Smooth muscle cell (in vitro differentiated cells): Measurements from ENCODE around the gene TLK2. TPM values are rescaled to one million over a fixed set of nuclear protein-coding genes. Genes with fewer than 3 reads are reported as not detected.
"Not testable (repeated sequence)": the region's sequence is repeated elsewhere in the genome, so short reads cannot be mapped to it uniquely, and the experiment has no call there.

ENCODE experiments used
- DNase-seq: peaks from one replicate; lab custom pipeline; 2025; ENCODE audit not compliant: unreplicated experiment; lab: John Stamatoyannopoulos, UW
- H2AFZ ChIP-seq: fragments of 200-600 bp; sonication (generic); 2 replicates; pipeline ENCODE4 v1.6.0; 2016; ENCODE audit warnings: antibody characterized with exemption, low read depth, mild to moderate bottlenecking
- H3F3A ChIP-seq: fragments of 200-600 bp; sonication (generic); 2 replicates; pipeline ENCODE4 v1.6.0; 2017; ENCODE audit warnings: antibody characterized with exemption, low read depth
- H3K27ac ChIP-seq: fragments of 200-600 bp; sonication (generic); 2 replicates; pipeline ENCODE4 v1.5.1; 2016; ENCODE audit warnings: low read depth, mild to moderate bottlenecking
- H3K27me3 ChIP-seq: fragments of 200-600 bp; sonication (generic); 2 replicates; pipeline ENCODE4 v1.6.1; 2016; ENCODE audit warnings: low read depth, mild to moderate bottlenecking
- H3K36me3 ChIP-seq: fragments of 200-600 bp; sonication (generic); 2 replicates; pipeline ENCODE4 v1.5.1; 2016; ENCODE audit warnings: low read depth
- H3K4me1 ChIP-seq: fragments of 200-600 bp; sonication (generic); 2 replicates; pipeline ENCODE4 v1.5.1; 2016; ENCODE audit warnings: low read depth
- H3K4me2 ChIP-seq: fragments of 200-600 bp; sonication (generic); 2 replicates; pipeline ENCODE4 v1.6.0; 2016; ENCODE audit warnings: mild to moderate bottlenecking
- H3K4me3 ChIP-seq: fragments of 200-600 bp; sonication (generic); 2 replicates; pipeline ENCODE4 v1.5.1; 2016; ENCODE audit warnings: mild to moderate bottlenecking
- H3K79me2 ChIP-seq: fragments of 200-600 bp; sonication (generic); 2 replicates; pipeline ENCODE4 v1.6.0; 2016; ENCODE audit warnings: low read depth, mild to moderate bottlenecking
- H3K9ac ChIP-seq: fragments of 200-600 bp; sonication (generic); 2 replicates; pipeline ENCODE4 v1.6.0; 2016; ENCODE audit warnings: low read depth
- H3K9me3 ChIP-seq: fragments of 200-600 bp; sonication (generic); replicated peaks from 2 replicates; pipeline ENCODE4 v1.5.1; 2016; ENCODE audit warnings: low read depth
- H4K20me1 ChIP-seq: fragments of 200-600 bp; sonication (generic); 2 replicates; pipeline ENCODE4 v1.6.0; 2016; ENCODE audit warnings: low read depth
- WGBS: methylation state at CpG from one replicate; pipeline ENCODE4 v1.1.7; 2016; ENCODE audit warnings: low lambda C conversion rate; 5-methylcytosine and 5-hydroxymethylcytosine counted together
- polyA plus RNA-seq: library from polyadenylated mRNA; unstranded; fragments of >200 nt; fragmentation: Nextera tagmentation; extraction: Ambion mirVana; gene quantifications from 2 replicates; pipeline ENCODE4 v1.2.1, GENCODE V29; 2016
- total RNA-seq: library from RNA; depleted of rRNA; stranded (reverse); fragments of >200 nt; gene quantifications from 2 replicates; pipeline ENCODE4 v1.2.3, GENCODE V29; 2014
- TF ChIP-seq, protein P1 (sequence below): fragments of 200-600 bp; sonication (generic); IDR thresholded peaks from 2 replicates; pipeline ENCODE4 v1.5.1; 2017; ENCODE audit warnings: borderline replicate concordance, mild to moderate bottlenecking, antibody characterized with exemption; ENCODE audit not compliant: insufficient read depth, poor library complexity, severe bottlenecking

The TLK2 gene
- 29.2 and 31.4 TPM in 2 replicates for total RNA-seq
- 15.9 and 18.2 TPM in 2 replicates for polyA plus RNA-seq

DNA sequence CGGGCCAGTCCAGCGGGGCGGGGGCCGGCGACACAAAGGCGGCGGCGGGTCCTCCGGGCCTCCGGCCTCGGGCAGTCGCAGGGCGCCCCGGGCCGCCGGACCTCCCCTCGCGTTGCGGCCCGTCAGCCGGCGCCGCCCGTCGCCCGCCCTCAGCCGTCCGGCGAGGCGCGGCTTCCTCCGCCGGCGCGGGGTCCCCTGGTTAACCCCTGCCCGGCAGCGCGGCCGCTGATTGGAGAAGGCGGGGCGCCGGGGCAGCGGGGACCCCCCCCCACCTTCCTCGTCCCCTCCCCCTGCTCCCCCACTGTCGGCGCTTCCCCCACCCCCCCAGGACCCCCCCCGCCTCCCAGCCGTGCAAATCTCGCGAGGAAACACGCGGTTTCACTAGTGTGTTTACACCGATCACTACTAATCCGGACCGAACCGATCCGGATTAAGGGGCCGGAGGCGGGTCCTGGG is at the start of gene TLK2:
Gene TLK2 (plus strand): TSS at position 402 of the 456 bp plus-strand sequence. CDS start 2,301 bp downstream, outside the sequence.
- Histone ChIP-seq H3K4me3 (peak within 1 kb of the TSS; percentile 88), H3F3A (peaks cover 8% of the 10 kb centered on the region), H3K4me2 (peak within 1 kb of the TSS; percentile 100), H2AFZ (peak within 1 kb of the TSS; percentile 72), H4K20me1 (peaks cover 13% of the 10 kb centered on the region), H3K9me3 (no peaks in the 10 kb centered on the region), H3K4me1 (peaks cover 8% of the 10 kb centered on the region), H3K27me3 (no peaks in the 10 kb centered on the region), H3K9ac (peak within 1 kb of the TSS; percentile 93), H3K27ac (peak within 1 kb of the TSS; percentile 67), H3K79me2 (peaks cover 41% of the 10 kb centered on the region), H3K36me3 (no peaks in the 10 kb centered on the region)
- TF ChIP-seq, protein P1, sequence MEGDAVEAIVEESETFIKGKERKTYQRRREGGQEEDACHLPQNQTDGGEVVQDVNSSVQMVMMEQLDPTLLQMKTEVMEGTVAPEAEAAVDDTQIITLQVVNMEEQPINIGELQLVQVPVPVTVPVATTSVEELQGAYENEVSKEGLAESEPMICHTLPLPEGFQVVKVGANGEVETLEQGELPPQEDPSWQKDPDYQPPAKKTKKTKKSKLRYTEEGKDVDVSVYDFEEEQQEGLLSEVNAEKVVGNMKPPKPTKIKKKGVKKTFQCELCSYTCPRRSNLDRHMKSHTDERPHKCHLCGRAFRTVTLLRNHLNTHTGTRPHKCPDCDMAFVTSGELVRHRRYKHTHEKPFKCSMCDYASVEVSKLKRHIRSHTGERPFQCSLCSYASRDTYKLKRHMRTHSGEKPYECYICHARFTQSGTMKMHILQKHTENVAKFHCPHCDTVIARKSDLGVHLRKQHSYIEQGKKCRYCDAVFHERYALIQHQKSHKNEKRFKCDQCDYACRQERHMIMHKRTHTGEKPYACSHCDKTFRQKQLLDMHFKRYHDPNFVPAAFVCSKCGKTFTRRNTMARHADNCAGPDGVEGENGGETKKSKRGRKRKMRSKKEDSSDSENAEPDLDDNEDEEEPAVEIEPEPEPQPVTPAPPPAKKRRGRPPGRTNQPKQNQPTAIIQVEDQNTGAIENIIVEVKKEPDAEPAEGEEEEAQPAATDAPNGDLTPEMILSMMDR = no peak
- peak; percentile 29 for DNase-seq
- WGBS = 0% methylated on average over 11 of the region's 59 CpGs

DNA sequence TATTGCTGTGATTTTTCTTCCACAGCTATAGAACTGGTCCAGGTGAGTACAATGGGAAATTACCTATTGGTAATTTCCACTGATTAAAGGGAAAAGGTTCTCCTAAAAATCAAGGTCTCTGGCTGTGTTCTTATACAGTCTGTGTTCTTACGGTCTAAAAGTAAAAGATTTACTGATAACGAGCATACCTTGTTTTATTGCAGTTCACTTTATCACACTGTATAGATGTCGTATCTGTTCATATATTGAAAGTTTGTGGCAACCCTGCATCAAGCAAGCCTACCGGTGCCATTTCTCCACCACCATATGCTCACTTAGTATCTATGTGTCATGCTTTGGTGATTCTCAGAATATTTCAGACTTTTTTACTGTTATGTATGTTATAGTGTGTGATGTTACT is 43.4 kb upstream of the TLK2 start:
- WGBS = 95% methylated on average over 4 of the region's 4 CpGs

DNA sequence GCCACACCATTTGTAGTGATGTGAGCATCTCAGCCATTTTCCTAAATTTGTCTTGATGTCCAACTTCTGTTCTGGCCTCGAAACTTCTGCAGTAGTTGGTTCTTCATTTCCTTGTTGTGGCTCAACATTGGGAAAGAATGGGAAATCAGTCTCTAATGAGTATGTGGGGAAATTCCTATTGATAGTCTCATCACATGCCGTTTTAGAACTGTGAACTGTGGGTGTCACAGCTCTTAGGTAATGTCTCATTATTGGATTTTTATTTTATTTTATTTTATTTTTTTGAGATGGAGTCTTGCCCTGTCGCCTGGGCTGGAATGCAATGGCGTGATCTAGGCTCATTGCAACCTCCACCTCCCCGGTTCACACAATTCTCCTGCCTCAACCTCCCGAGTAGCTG is 37.4 kb upstream of the TLK2 start:
- H3K9me3 ChIP-seq, H3K36me3 ChIP-seq, H3F3A ChIP-seq, H4K20me1 ChIP-seq, H2AFZ ChIP-seq, H3K9ac ChIP-seq, H3K4me2 ChIP-seq, H3K4me1 ChIP-seq, H3K4me3 ChIP-seq, H3K79me2 ChIP-seq, DNase-seq, H3K27ac ChIP-seq, H3K27me3 ChIP-seq: not testable (repeated sequence)
- WGBS = 96% methylated on average over 6 of the region's 6 CpGs

More for the DNA sequence above, 43.4 kb upstream of the TLK2 start:
- not testable (repeated sequence) for H3K4me2 ChIP-seq, H3K9ac ChIP-seq, H4K20me1 ChIP-seq, H3F3A ChIP-seq, H3K36me3 ChIP-seq, H3K4me1 ChIP-seq, H3K79me2 ChIP-seq, H3K27me3 ChIP-seq, H3K27ac ChIP-seq, H2AFZ ChIP-seq, H3K9me3 ChIP-seq, H3K4me3 ChIP-seq, DNase-seq

DNA sequence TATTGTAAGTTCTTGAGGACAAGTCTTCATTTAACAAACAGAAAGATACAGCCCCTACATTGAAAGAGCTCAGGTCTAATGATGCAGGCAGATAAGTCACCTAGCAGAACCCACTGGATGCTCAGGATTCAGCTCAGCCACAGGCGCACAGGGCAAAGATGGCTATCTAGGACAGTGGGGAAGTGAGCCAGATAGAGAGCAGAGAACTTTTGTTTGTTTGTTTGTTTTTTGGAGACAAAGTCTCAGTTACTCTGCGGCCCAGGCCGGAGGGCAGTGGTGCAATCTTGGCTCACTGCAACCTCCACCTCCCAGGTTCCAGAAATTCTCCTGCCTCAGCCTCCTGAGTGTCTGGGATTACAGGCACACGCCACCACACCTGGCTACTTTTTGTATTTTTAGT is 34.6 kb upstream of the TLK2 start:
- WGBS = 95% methylated on average over 4 of the region's 4 CpGs
- H2AFZ ChIP-seq = no peak overlapping the region
- no peak overlapping the region for H3K27ac ChIP-seq
- H3K9ac ChIP-seq = no peak overlapping the region
- H3K4me1 ChIP-seq = no peaks in the 10 kb centered on the region
- H3K79me2 ChIP-seq = no peaks in the 10 kb centered on the region
- H3K36me3 ChIP-seq = peaks cover 5% of the 10 kb centered on the region
- no peaks in the 10 kb centered on the region for H3K9me3 ChIP-seq
- H3K4me2 ChIP-seq = no peak overlapping the region
- H4K20me1 ChIP-seq = no peaks in the 10 kb centered on the region
- TF ChIP-seq, protein P1 = no peak
- H3K27me3 ChIP-seq = no peaks in the 10 kb centered on the region
- DNase-seq = no peak
- no peaks in the 10 kb centered on the region for H3F3A ChIP-seq
- no peak overlapping the region for H3K4me3 ChIP-seq

DNA sequence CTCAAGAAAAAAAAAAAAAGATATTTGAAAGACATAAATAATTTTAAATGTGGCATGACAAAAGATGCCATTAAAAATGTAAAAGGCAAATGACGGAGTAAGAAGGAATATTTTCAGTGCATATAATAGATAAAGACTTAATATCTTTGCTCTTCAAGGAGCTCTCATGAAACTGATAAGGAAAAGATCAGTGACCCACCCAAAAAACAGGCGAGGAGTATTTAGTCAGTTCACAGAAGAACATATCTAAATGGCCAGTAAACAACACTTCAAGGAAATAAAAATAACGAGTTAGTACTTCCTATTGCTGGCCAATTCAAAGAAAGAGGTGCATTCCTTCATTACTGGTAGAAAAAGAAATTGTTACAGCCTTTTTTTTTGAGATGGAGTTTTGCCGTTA is 32.8 kb upstream of the TLK2 start:
- not testable (repeated sequence) for H2AFZ ChIP-seq, H3K4me2 ChIP-seq, H3K36me3 ChIP-seq, H3K9me3 ChIP-seq, H3K4me1 ChIP-seq, H3K4me3 ChIP-seq, H3K27me3 ChIP-seq, H4K20me1 ChIP-seq, H3K9ac ChIP-seq, H3F3A ChIP-seq, H3K79me2 ChIP-seq, H3K27ac ChIP-seq, DNase-seq
- 97% methylated on average over 4 of the region's 4 CpGs for WGBS

DNA sequence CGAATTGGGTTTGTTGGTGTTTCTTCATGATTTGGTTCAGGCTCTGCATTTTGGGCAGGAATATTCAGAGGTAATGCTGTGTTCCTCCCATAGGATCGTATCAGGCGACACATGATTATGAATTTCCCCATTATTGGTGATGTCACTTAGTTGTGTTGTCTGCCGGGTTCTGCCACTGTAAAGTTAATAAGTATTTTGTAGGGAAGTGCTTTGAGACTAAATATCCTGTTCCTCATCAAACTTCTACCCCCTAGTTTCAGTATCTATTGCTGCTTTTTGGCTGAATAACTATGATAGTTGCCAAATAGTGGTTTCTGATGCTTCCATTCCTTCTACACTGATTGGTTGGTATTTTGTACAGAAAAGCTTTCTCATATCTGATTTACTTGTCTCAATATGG is 26.4 kb upstream of the TLK2 start:
- not testable (repeated sequence) for H3K27me3 ChIP-seq, H2AFZ ChIP-seq, H3K4me3 ChIP-seq, H3K4me1 ChIP-seq, H3K79me2 ChIP-seq, H3K9me3 ChIP-seq, H3K36me3 ChIP-seq, H3K9ac ChIP-seq, H3K4me2 ChIP-seq, H3F3A ChIP-seq, DNase-seq, H4K20me1 ChIP-seq, H3K27ac ChIP-seq
- WGBS = 89% methylated on average over 4 of the region's 4 CpGs

DNA sequence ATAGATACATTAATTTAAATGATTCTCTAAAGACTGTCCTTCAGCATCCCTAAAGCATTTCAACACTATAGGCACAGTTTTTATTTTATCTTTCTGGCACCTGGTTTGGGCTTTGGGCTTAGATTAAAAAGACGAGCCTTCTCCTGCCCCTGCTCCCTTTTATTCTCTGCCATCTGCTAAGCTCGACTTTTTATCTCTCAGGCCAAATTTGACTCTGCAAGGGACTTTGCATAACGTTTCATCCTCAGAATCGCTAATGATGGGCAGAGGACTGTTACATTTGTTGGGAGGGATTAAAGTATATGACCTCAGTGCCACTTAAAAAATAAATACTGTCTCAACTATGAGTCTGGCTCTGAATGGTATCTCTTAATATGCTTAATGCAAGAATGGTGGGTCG is 25.6 kb upstream of the TLK2 start:
- not testable (repeated sequence) for DNase-seq, H3K9ac ChIP-seq, H3K4me3 ChIP-seq, H3K36me3 ChIP-seq, H3K4me1 ChIP-seq, H3K4me2 ChIP-seq, H3K79me2 ChIP-seq, H3F3A ChIP-seq, H4K20me1 ChIP-seq, H2AFZ ChIP-seq, H3K27ac ChIP-seq, H3K27me3 ChIP-seq, H3K9me3 ChIP-seq
- 90% methylated on average over 5 of the region's 5 CpGs for WGBS
